Cardiac fibroblast (primary cell): ENCODE data around the gene MYADML2.
"Not testable (repeated sequence)": the region's sequence is repeated elsewhere in the genome, so short reads cannot be mapped to it uniquely, and the experiment has no call there.

Experiments
- DNase-seq, 2 donors: peaks; one replicate each; pipeline versions ENCODE4 v3.0.0 to v3.0.0-alpha.2; 2010; ENCODE audit warnings: low read depth in 2 of 2
- H3K4me3 ChIP-seq, 2 donors: replicated peaks in 1 of 2; 1 replicate in 1 of 2; 2 replicates in 1 of 2; pipeline ENCODE4 v1.5.1; 2011; ENCODE audit warnings: low read depth in 2 of 2, low read length in 2 of 2, mild to moderate bottlenecking in 2 of 2, moderate library complexity in 1 of 2
- TF ChIP-seq, protein P1 (sequence below): IDR thresholded peaks from one replicate; pipeline ENCODE4 v1.5.1; 2011; ENCODE audit warnings: low read depth, mild to moderate bottlenecking, low read length, inconsistent platforms

The MYADML2 gene

DNA sequence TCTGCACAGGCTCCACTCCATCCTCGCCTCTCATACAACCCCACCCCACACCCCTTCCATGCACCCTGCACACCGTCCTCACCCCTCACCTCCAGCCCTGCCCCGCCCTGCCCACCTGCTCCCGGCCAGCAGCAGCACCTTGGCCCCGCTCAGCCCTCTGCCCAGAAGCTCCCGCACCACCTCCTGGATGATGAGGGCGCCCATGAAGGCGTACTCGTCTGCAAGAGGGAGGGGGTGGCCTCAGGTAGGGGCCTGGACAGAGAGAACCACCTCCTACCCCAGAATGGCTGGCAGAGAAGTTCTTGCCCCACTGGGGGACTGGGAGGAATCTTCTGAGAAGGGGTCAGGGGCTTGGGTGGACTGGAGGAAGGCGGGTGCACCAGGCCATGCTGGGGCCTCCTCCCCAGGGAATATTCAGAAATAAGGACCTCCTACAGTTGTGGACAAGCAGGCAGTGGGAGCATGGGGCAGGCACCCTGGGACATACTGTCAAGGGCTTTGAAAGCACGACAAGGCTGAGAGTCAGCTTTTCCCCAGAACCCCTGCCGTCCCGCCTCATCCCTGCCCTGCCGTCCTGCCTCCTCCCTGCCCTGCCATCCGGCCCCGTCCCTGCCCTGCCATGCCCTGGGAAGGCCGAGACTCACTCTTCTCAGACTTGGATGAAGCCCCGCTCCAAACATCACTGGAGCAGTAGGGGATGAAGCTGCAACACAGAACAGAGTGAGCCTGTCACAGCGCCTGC lies 10.8 kb upstream of the MYADML2 start:
- H3K4me3 ChIP-seq: no peak overlapping the region
- TF ChIP-seq, protein P1, sequence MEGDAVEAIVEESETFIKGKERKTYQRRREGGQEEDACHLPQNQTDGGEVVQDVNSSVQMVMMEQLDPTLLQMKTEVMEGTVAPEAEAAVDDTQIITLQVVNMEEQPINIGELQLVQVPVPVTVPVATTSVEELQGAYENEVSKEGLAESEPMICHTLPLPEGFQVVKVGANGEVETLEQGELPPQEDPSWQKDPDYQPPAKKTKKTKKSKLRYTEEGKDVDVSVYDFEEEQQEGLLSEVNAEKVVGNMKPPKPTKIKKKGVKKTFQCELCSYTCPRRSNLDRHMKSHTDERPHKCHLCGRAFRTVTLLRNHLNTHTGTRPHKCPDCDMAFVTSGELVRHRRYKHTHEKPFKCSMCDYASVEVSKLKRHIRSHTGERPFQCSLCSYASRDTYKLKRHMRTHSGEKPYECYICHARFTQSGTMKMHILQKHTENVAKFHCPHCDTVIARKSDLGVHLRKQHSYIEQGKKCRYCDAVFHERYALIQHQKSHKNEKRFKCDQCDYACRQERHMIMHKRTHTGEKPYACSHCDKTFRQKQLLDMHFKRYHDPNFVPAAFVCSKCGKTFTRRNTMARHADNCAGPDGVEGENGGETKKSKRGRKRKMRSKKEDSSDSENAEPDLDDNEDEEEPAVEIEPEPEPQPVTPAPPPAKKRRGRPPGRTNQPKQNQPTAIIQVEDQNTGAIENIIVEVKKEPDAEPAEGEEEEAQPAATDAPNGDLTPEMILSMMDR: no peak
- no peak for DNase-seq

GRCh38 chr17:81956607-81957589 lies 9.9 kb upstream of the MYADML2 start:
- DNase-seq: no peak
- TF ChIP-seq, protein P1: no peak
- H3K4me3 ChIP-seq: no peak overlapping the region

DNA sequence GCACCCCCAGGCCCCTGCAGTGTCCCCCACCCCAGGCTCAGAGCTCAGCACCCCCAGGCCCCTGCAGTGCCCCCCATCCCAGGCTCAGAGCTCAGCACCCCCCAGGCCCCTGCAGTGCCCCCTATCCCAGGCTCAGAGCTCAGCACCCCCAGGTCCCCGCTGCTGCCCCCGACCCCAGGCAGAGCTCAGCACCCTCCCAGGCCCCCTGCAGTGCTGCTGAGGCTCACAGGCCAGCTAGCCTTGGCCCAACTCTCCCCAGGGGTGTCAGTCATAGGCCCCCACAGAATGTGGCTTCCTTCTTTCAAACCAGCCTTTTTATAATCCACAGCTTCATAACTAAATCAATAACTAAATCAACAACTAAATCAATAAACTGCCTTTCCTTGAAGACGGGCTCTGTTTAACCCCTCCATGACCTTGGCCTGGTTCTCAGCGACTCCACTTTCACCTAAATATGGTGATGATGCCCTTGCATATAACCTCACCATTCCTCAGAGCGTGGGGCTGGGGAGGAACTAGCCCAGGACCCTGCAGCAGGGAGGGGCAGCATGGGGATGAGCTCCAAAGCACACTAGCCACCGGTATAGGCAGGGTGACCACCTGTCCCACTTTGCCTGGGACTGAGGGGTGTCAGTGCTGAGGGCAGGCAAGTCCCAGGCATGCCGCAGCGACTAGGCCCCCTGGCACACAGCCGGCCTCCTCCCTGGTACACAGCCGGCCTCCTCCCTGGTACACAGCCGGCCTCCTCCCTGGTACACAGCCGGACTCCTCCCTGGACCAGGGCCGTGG lies 8.9 kb upstream of the MYADML2 start:
- TF ChIP-seq, protein P1: no peak
- no peak overlapping the region for H3K4me3 ChIP-seq
- DNase-seq: no peak

DNA sequence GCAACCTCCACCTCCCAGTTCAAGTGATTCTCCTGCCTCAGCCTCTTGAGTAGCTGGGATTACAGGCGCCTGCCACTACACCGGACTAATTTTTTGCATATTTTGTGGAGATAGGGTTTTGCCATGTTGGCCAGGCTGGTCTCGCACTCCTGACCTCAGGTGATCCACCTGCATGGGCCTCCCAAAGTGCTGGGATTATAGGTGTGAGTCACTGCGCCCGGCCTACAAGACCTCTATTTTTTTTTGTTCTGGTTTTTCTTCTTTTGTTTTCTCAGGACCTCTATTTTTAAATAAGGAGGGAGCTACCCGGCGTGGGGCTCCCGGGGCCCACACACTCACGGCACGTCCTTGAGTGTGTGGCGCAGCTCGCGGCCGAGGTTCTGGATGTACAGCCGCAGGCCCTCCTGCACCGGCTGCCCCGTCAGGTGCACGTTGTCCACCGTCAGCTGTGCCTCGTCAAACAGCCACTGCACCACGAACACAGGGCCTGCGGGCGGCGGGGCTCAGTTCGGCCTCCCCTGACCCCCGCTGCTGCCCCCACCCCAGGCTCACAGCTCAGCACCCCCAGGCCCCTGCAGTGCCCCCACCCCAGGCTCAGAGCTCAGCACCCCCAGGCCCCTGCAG lies 8.1 kb upstream of the MYADML2 start:
- TF ChIP-seq, protein P1: no peak
- DNase-seq: no peak
- H3K4me3 ChIP-seq: no peak overlapping the region

GRCh38 chr17:81954131-81955057 lies 7.4 kb upstream of the MYADML2 start:
- TF ChIP-seq, protein P1: no peak
- no peak overlapping the region for H3K4me3 ChIP-seq
- no peak for DNase-seq

DNA sequence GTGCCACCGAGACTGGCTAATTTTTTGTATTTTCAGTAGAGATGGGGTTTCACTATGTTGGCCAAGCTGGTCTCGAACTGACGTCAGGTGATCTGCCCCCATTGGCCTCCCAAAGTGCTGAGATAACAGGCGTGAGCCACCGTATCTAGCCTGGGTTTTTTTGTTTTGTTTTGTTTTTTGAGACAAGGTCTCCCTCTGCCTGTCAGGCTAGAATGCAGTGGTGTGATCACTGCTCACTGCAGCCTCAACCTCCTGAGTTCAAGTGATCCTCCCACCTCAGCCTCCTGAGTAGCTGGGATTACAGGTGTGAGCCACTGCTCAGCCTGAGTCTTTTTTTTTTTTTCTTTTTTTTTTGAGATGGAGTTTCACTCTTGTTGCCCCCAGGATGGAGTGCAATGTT lies 6.4 kb upstream of the MYADML2 start:
- not testable (repeated sequence) for DNase-seq, H3K4me3 ChIP-seq
